Activated CD8-positive, alpha-beta memory T cell treated with anti-CD3 and anti-CD28 coated beads for 36 hours (primary cell): ENCODE measurements around the gene KAT6B. TPM values are rescaled to one million over a fixed set of nuclear protein-coding genes. Genes with fewer than 3 reads are reported as not detected.

Source experiments
- CTCF ChIA-PET: fragments of 350-600 bp; sonication (Branson Sonifier 250); formaldehyde crosslinking; loops from one replicate; lab custom pipeline; 2021; ENCODE audit warnings: antibody characterized with exemption; lab: Charles Lee
- POLR2A ChIA-PET: fragments of 350-600 bp; sonication (Branson Sonifier 250); formaldehyde crosslinking; loops from one replicate; lab custom pipeline; 2021; ENCODE audit warnings: antibody characterized with exemption; lab: Charles Lee
- total RNA-seq, 2 experiments: library from RNA; stranded (reverse); gene quantifications; one replicate each; pipeline ENCODE4 v1.2.3, GENCODE V29; 2021

Gene KAT6B
- total RNA-seq, 2 experiments from 2014 or later = 20.2 to 20.8 TPM

DNA sequence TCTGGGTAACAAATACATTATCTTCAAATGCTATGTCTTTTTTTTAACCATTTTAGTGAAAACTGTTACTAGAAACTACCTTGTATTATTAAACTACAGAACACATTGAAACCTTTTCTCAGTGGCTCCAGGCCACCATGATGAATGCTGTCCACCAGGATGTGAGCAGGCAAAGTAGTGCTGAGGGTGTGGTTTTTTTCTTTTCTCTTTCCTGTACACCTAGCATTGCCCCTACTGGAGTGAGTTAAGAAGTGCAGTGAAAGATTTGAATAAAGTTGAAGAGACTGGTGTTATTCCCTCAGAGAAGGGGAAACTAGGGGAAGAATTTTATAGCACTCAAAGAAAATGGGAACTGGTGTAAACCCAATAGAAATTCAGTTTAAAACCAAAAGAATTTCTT, 165.0 kb downstream of the KAT6B start:
- ChIA-PET CTCF (no interaction called here), POLR2A (no interaction called here)

GRCh38 chr10:74992068-74992467, 165.7 kb downstream of the KAT6B start:
- POLR2A ChIA-PET = no interaction called here
- CTCF ChIA-PET = interaction anchor here (0.8 kb wide), 1 partner anchor 12 kb away, joined by 3 read pairs; no protein-coding TSS in a partner anchor

GRCh38 chr10:74993649-74994048, 167.2 kb downstream of the KAT6B start:
- ChIA-PET CTCF (no interaction called here), POLR2A (no interaction called here)

DNA sequence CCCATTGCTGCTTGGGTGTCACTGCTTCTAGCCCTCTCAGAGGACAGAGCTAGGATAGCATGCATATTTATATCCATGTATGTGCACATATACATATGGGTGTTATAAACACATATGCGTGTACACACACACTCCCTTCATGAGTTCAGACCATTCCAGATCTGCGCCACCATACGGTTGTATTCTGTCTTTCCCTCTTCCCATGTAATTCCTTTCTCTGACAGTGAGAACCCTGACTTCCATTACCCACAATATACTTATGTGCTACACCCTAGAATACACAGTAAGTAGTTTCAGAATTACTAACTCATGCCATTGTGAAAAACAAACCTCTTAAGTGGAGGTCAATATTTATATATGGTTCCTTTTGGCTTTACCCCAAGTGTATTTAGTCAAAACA, 168.5 kb downstream of the KAT6B start:
- POLR2A ChIA-PET = no interaction called here
- CTCF ChIA-PET = no interaction called here

- POLR2A ChIA-PET = no interaction called here
- CTCF ChIA-PET = no interaction called here
Observed at GRCh38 chr10:74995806-74996205, 169.4 kb downstream of the KAT6B start.

DNA sequence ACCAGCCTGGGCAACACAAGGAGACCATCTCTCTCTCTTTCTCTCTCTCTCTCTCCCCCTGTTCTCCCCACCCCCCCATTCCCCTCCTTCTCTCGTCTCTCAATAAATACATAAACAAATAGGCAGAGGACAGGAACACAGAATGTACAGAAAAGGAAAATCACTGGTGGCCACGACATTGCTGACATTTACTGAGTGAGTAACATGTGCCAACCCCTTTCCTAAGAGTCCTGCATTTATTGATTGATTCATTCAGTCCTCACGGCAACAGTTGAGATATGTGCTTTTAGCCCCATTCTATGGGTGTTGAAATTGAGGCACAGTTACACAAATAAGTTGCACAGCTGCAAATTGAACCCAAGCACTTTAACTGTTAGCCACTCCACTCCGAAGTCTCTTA, 170.8 kb downstream of the KAT6B start:
- ChIA-PET CTCF (no interaction called here), POLR2A (no interaction called here)

DNA sequence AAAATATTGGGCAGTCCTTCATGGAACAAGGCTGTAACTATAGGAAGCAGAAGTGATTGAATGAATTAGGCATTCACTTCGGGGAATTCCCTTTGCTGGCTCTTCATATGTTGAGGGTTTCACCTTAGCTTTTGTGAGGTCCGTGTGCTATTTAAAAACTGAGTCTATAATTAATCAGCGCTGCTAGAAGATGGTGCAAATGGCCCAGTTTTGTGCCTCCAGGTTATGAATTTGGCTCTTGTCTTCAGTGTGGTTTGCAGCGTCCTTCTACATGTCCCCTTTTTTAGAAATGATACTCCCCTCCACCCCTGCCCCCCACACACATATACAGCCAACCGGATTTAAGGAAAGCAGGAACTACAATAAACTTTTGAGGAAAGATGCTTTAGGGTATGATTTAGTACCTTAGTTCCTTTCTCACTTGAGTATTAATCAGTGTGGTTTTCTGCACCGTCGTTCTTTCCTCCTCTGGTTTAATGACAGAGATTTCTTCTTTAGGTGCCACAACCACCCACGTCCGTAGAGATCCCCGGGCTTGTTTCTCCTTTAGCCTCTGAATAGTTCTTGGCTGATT, 174.4 kb downstream of the KAT6B start:
- POLR2A ChIA-PET = interaction anchor here (0.6 kb wide), 1 partner anchor 163 kb away, joined by 3 read pairs; no protein-coding TSS in a partner anchor

DNA sequence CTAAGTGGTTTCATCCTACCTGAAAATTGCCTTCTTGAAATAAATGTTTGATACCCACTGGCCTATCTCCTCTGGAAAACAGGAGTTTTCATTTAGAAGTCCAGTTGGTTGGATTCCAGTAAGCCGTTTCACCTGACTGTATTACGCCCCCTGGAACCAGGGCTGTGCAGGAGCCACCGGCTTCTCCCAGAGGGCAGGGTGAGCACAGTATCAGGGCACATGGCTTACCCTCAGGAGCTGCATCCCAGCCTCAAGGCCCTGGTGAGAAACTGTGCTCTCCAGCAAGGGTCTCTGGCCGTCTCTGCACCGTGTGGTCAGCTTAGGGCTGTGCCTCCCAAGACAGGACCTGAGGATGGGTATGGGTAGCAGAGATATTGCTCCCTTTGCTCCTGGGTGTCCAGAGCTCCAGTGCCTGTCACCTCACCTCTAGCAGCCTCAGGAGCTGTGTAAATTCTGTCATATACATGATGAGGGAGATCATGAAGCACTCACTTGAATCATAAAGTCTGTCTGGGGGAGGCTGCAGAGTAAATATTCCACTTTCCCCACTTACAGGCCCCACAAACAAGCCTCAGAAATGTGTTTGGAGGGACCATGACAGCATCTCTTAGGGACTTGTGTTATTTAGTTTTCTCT, 175.4 kb downstream of the KAT6B start:
- ChIA-PET POLR2A (interaction anchor here (0.7 kb wide), 1 partner anchor 103 kb away, joined by 6 read pairs; no protein-coding TSS in a partner anchor), CTCF (no interaction called here)

More for the DNA sequence above, 174.4 kb downstream of the KAT6B start:
- CTCF ChIA-PET = interaction anchor here (0.9 kb wide), 1 partner anchor 15 kb away, joined by 3 read pairs; no protein-coding TSS in a partner anchor

- ChIA-PET CTCF (no interaction called here), POLR2A (interaction anchor here (0.7 kb wide), 1 partner anchor 104 kb away, joined by 6 read pairs; no protein-coding TSS in a partner anchor)
Observed at GRCh38 chr10:75002351-75002725, 175.9 kb downstream of the KAT6B start.

GRCh38 chr10:75002967-75003594, 176.7 kb downstream of the KAT6B start:
- CTCF ChIA-PET = interaction anchor here (0.6 to 0.9 kb wide), 2 partner anchors 13 to 49 kb away, joined by 3 to 4 read pairs; no protein-coding TSS in a partner anchor
- POLR2A ChIA-PET = interaction anchor here (0.6 kb wide), 1 partner anchor 208 kb away, joined by 3 read pairs; the partner anchor contains the start of gene VDAC2

DNA sequence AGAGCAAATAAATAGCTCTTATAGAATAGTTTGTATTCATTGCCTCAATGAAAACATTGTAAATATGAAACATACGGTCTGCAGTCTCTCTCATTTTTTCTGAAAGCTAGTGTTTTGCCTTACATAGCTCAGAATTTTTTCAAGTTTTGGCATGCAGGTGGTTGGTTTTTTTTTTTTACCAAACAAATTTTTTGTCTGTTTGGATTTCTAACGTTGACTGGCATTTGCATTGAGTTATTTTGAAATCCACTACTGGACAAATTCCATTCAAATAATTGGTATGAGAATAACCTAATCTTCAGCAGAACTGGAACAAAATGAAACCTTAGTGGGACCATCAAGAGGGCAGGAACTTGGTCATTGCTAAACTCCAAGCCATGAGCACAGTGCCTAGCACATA, 177.5 kb downstream of the KAT6B start:
- CTCF ChIA-PET = interaction anchor here (0.9 kb wide), 1 partner anchor 12 kb away, joined by 4 read pairs; no protein-coding TSS in a partner anchor

DNA sequence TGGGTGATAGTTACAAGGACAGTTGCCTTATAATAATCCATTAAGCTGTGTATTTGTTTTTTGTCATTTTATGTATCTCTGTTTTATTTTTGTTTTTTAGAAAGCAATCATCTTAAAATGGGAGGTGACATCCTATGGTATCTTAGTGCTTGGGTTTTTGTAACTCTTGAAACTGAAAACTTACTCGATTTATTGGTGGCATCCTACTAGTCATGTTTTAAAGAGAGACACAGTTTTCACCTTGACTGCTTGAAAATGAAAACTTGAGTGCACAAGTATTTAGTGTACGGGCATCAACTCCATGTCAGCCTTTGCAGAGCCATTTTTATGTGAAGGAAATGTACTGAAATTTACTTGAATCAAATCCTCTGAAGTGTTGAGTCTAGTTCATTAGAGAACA, 181.2 kb downstream of the KAT6B start:
- POLR2A ChIA-PET = no interaction called here
- CTCF ChIA-PET = no interaction called here

More for the DNA sequence above, 177.5 kb downstream of the KAT6B start:
- POLR2A ChIA-PET = no interaction called here

DNA sequence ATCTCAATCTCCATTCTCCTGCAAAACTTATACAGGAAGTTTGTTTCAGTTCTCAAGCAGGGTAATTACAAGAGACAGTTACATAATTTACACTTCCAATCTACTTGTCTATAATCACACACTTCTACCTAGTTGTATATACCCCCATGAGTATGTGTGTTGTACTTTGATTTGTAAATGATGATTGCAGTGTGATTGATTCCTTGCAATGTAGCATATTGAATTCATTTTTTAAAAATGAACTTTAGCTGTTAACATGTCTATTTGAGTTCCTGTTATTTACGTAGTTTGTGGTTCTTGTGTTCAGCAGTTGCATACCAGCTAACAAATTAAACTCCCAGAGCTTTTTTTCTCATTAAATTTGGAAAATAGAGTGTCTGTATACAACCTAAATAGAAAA, 182.6 kb downstream of the KAT6B start:
- POLR2A ChIA-PET = no interaction called here

GRCh38 chr10:75009426-75009825, 183.0 kb downstream of the KAT6B start:
- ChIA-PET POLR2A (no interaction called here), CTCF (interaction anchor here (1.1 kb wide), 1 partner anchor 10 kb away, joined by 3 read pairs; no protein-coding TSS in a partner anchor)

More for the DNA sequence above, 182.6 kb downstream of the KAT6B start:
- CTCF ChIA-PET = no interaction called here

DNA sequence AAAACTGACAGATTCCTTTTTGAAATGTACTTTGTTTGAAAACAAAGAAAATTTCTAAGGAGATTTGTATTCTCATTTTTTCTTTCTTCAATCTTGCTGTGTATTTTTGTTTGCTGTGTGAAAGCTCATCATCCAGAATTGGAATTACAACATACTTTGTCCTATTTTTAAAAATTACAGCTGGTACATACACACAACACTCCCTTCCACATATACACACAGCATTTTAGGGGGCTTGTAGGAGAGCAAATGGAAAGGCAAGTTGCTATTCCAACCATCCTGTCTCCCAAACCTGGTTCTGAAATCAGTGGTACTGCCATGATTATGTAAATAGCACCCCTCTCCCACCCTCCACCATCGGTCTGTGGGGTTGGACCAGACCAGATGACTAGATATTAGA, 184.0 kb downstream of the KAT6B start:
- CTCF ChIA-PET = interaction anchor here (0.6 to 1.1 kb wide), 2 partner anchors 9 to 110 kb away, joined by 3 read pairs; no protein-coding TSS in a partner anchor
- POLR2A ChIA-PET = no interaction called here

DNA sequence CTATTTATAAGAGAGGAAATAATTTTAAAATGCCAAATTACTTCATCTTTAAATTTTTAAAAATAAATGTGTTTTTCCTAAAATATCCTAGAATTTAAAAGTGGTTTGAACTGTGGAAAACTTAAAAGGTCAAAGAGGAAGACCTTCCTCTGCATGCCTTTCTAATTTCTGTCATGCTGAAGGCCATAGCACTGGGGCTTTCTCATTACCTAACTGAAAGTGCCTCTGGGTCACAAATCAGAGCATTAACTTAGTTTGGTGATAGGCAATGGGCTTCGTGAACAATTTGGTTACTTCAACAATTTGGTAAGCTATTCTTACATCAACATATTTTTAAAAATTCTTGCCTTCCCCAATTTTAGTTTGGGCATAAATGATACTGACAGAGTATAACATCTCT, 184.8 kb downstream of the KAT6B start:
- ChIA-PET CTCF (no interaction called here), POLR2A (no interaction called here)

- ChIA-PET POLR2A (no interaction called here), CTCF (no interaction called here)
Observed at GRCh38 chr10:75012471-75012870, 186.1 kb downstream of the KAT6B start.

DNA sequence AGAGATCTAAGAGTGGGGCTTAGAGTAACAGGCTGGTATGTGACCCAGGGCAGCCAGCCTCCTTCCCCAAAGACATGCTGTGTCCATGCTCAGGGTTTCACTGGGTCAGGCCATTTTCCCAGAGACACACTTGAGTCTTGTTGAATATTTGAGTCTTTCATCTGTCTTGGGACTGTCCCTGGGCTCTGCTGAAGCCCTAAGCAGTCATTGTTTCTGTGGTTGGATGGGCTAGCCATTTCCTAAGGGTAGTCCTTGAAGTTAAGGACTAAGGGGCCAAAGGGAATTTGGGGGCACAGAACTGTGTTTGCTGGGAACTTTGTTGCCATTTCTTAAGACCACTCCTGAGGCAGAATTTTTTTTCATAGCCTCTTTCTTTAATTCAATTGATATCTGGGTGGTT, 186.6 kb downstream of the KAT6B start:
- CTCF ChIA-PET = interaction anchor here (0.6 kb wide), 1 partner anchor 494 kb away, joined by 3 read pairs; no protein-coding TSS in a partner anchor
- POLR2A ChIA-PET = interaction anchor here (0.5 kb wide), 1 partner anchor 510 kb away, joined by 4 read pairs; no protein-coding TSS in a partner anchor

GRCh38 chr10:75013522-75013921, 187.1 kb downstream of the KAT6B start:
- ChIA-PET POLR2A (interaction anchor here (0.5 kb wide), 1 partner anchor 57 kb away, joined by 4 read pairs; no protein-coding TSS in a partner anchor), CTCF (interaction anchor here (0.6 kb wide), 1 partner anchor 494 kb away, joined by 3 read pairs; no protein-coding TSS in a partner anchor)
